ENCODE results near the gene KRTAP3-3. TPM values are rescaled to one million over a fixed set of nuclear protein-coding genes. Genes with fewer than 3 reads are reported as not detected.

Gene KRTAP3-3
- total and polyA plus RNA-seq, 2 donors (not counting 1 experiment from before 2014, with no cell fraction given) = not detected

GRCh38 chr17:40944531-40944930 lies 49.4 kb downstream of the KRTAP3-3 start:
- Histone ChIP-seq H2AFZ (ENCODE audit: low read length) (no peak overlapping the region), H3K9me3 (ENCODE audit: control insufficient read depth, insufficient read depth, low read depth, low read length) (no peaks in the 10 kb centered on the region), H3K79me2 (ENCODE audit: control insufficient read depth, insufficient read depth, low read length) (no peaks in the 10 kb centered on the region), H3K4me1 (ENCODE audit: control insufficient read depth, extremely low read depth, insufficient read depth, low read length) (no peaks in the 10 kb centered on the region), H3K4me2 (ENCODE audit: extremely low read depth, insufficient read depth, low read length) (no peak overlapping the region), H3K27ac (ENCODE audit: insufficient read depth, low read length) (no peak overlapping the region), H3K9ac (ENCODE audit: insufficient read depth, low read length) (no peak overlapping the region), H3K36me3 (ENCODE audit: control insufficient read depth, insufficient read depth, low read length) (no peaks in the 10 kb centered on the region), H4K20me1 (ENCODE audit: control insufficient read depth, extremely low read depth, insufficient read depth, low read length) (no peaks in the 10 kb centered on the region), H3K4me3 (replicated peaks in 1 of 4; ENCODE audit: control extremely low read depth in 1 of 4, insufficient read depth in 1 of 4, low read depth in 3 of 4, low read length in 4 of 4) (no peak overlapping the region), H3K27me3 (ENCODE audit: control insufficient read depth, insufficient read depth, low read length) (no peaks in the 10 kb centered on the region)
- no peak for DNase-seq (ENCODE audit: low read depth in 2 of 2)
- TF ChIP-seq EZH2 (IDR thresholded peaks at IDR 0.05; ENCODE audit: low read length, missing control alignments) (no peak), CTCF (conservative IDR thresholded peaks at IDR 0.05 in 1 of 2, IDR thresholded peaks at IDR 0.05 in 1 of 2; ENCODE audit: low read depth in 1 of 2, low read length in 2 of 2) (no peak)

Other genes with a start within 250 kb of the KRTAP3-3 start
Only the 30 nearest of the 36 such genes appear.
- gene KRT28, start 194.2 kb downstream of the KRTAP3-3 start, total RNA-seq = not detected in 2 replicates
- not detected in 2 replicates for gene KRT28, start 194.2 kb downstream of the KRTAP3-3 start, polyA plus RNA-seq
- gene KRT10, start 171.6 kb downstream of the KRTAP3-3 start, total RNA-seq = 4.1 TPM in 2 replicates
- 26.9 and 45.8 TPM in 2 replicates for gene KRT10, start 171.6 kb downstream of the KRTAP3-3 start, polyA plus RNA-seq
- gene KRT12, start 126.9 kb downstream of the KRTAP3-3 start, total RNA-seq = not detected in 2 replicates
- gene KRT12, start 126.9 kb downstream of the KRTAP3-3 start, polyA plus RNA-seq = not detected in 2 replicates
- gene KRT20, start 108.9 kb downstream of the KRTAP3-3 start, total RNA-seq = not detected in 2 replicates
- not detected in 2 replicates for gene KRT20, start 108.9 kb downstream of the KRTAP3-3 start, polyA plus RNA-seq
- not detected in 2 replicates for gene KRT23, start 56.5 kb downstream of the KRTAP3-3 start, total RNA-seq
- 0.11 and 0.17 TPM in 2 replicates for gene KRT23, start 56.5 kb downstream of the KRTAP3-3 start, polyA plus RNA-seq
- 0.26 and 0.33 TPM in 2 replicates for gene KRT39, start 27.2 kb downstream of the KRTAP3-3 start, total RNA-seq
- gene KRT39, start 27.2 kb downstream of the KRTAP3-3 start, polyA plus RNA-seq = 0.19 and 0.22 TPM in 2 replicates
- gene KRT40, start 9.8 kb downstream of the KRTAP3-3 start, total RNA-seq = not detected in 2 replicates
- 0.03 and 0.05 TPM in 2 replicates for gene KRT40, start 9.8 kb downstream of the KRTAP3-3 start, polyA plus RNA-seq
- not detected in 2 replicates for gene KRTAP3-2, start 5.7 kb upstream of the KRTAP3-3 start, total RNA-seq
- gene KRTAP3-2, start 5.7 kb upstream of the KRTAP3-3 start, polyA plus RNA-seq = not detected in 2 replicates
- not detected in 2 replicates for gene KRTAP3-1, start 15.0 kb upstream of the KRTAP3-3 start, total RNA-seq
- gene KRTAP3-1, start 15.0 kb upstream of the KRTAP3-3 start, polyA plus RNA-seq = not detected in 2 replicates
- 0.17 TPM in 1 of 2 replicates, not detected in the other for gene KRTAP1-5, start 33.0 kb upstream of the KRTAP3-3 start, total RNA-seq
- 6.2 and 6.3 TPM in 2 replicates for gene KRTAP1-5, start 33.0 kb upstream of the KRTAP3-3 start, polyA plus RNA-seq
- gene KRTAP1-4, start 36.0 kb upstream of the KRTAP3-3 start, total RNA-seq = not detected in 2 replicates
- gene KRTAP1-4, start 36.0 kb upstream of the KRTAP3-3 start, polyA plus RNA-seq = not detected in 2 replicates
- gene KRTAP1-3, start 40.7 kb upstream of the KRTAP3-3 start, total RNA-seq = not detected in 2 replicates
- not detected in 2 replicates for gene KRTAP1-3, start 40.7 kb upstream of the KRTAP3-3 start, polyA plus RNA-seq
- gene KRTAP1-1, start 47.3 kb upstream of the KRTAP3-3 start, total RNA-seq = not detected in 2 replicates
- gene KRTAP1-1, start 47.3 kb upstream of the KRTAP3-3 start, polyA plus RNA-seq = 0.25 and 0.64 TPM in 2 replicates
- gene KRTAP2-1, start 53.2 kb upstream of the KRTAP3-3 start, total RNA-seq = not detected in 2 replicates
- gene KRTAP2-1, start 53.2 kb upstream of the KRTAP3-3 start, polyA plus RNA-seq = not detected in 2 replicates
- not detected in 2 replicates for gene KRTAP2-2, start 61.1 kb upstream of the KRTAP3-3 start, total RNA-seq
- gene KRTAP2-2, start 61.1 kb upstream of the KRTAP3-3 start, polyA plus RNA-seq = not detected in 2 replicates
- not detected in 2 replicates for gene KRTAP2-3, start 66.0 kb upstream of the KRTAP3-3 start, total RNA-seq
- 0.84 and 2.6 TPM in 2 replicates for gene KRTAP2-3, start 66.0 kb upstream of the KRTAP3-3 start, polyA plus RNA-seq
- not detected in 2 replicates for gene KRTAP2-4, start 71.7 kb upstream of the KRTAP3-3 start, total RNA-seq
- not detected in 2 replicates for gene KRTAP2-4, start 71.7 kb upstream of the KRTAP3-3 start, polyA plus RNA-seq
- gene KRTAP4-7, start 90.0 kb upstream of the KRTAP3-3 start, total RNA-seq = not detected in 2 replicates
- not detected in 2 replicates for gene KRTAP4-7, start 90.0 kb upstream of the KRTAP3-3 start, polyA plus RNA-seq
- gene KRTAP4-8, start 104.0 kb upstream of the KRTAP3-3 start, total RNA-seq = not detected in 2 replicates
- not detected in 2 replicates for gene KRTAP4-8, start 104.0 kb upstream of the KRTAP3-3 start, polyA plus RNA-seq
- gene KRTAP4-16, start 108.0 kb upstream of the KRTAP3-3 start, total RNA-seq = not detected in 2 replicates
- gene KRTAP4-16, start 108.0 kb upstream of the KRTAP3-3 start, polyA plus RNA-seq = not detected in 2 replicates
- not detected in 2 replicates for gene KRTAP4-9, start 111.2 kb upstream of the KRTAP3-3 start, total RNA-seq
- gene KRTAP4-9, start 111.2 kb upstream of the KRTAP3-3 start, polyA plus RNA-seq = not detected in 2 replicates
- gene KRTAP4-11, start 124.2 kb upstream of the KRTAP3-3 start, total RNA-seq = not detected in 2 replicates
- gene KRTAP4-11, start 124.2 kb upstream of the KRTAP3-3 start, polyA plus RNA-seq = not detected in 2 replicates
- gene KRTAP4-12, start 130.0 kb upstream of the KRTAP3-3 start, total RNA-seq = not detected in 2 replicates
- gene KRTAP4-12, start 130.0 kb upstream of the KRTAP3-3 start, polyA plus RNA-seq = 0.23 TPM in 1 of 2 replicates, not detected in the other
- not detected in 2 replicates for gene KRTAP4-6, start 146.4 kb upstream of the KRTAP3-3 start, total RNA-seq
- not detected in 2 replicates for gene KRTAP4-6, start 146.4 kb upstream of the KRTAP3-3 start, polyA plus RNA-seq
- gene KRTAP4-5, start 155.7 kb upstream of the KRTAP3-3 start, total RNA-seq = not detected in 2 replicates
- not detected in 2 replicates for gene KRTAP4-5, start 155.7 kb upstream of the KRTAP3-3 start, polyA plus RNA-seq
- not detected in 2 replicates for gene KRTAP4-4, start 166.6 kb upstream of the KRTAP3-3 start, total RNA-seq
- not detected in 2 replicates for gene KRTAP4-4, start 166.6 kb upstream of the KRTAP3-3 start, polyA plus RNA-seq
- gene KRTAP4-3, start 174.1 kb upstream of the KRTAP3-3 start, total RNA-seq = not detected in 2 replicates
- gene KRTAP4-3, start 174.1 kb upstream of the KRTAP3-3 start, polyA plus RNA-seq = not detected in 2 replicates
- not detected in 2 replicates for gene KRTAP4-2, start 184.1 kb upstream of the KRTAP3-3 start, total RNA-seq
- gene KRTAP4-2, start 184.1 kb upstream of the KRTAP3-3 start, polyA plus RNA-seq = not detected in 2 replicates
- gene KRTAP4-1, start 190.7 kb upstream of the KRTAP3-3 start, total RNA-seq = not detected in 2 replicates
- not detected in 2 replicates for gene KRTAP4-1, start 190.7 kb upstream of the KRTAP3-3 start, polyA plus RNA-seq
- not detected in 2 replicates for gene KRTAP9-1, start 195.7 kb upstream of the KRTAP3-3 start, total RNA-seq
- gene KRTAP9-1, start 195.7 kb upstream of the KRTAP3-3 start, polyA plus RNA-seq = not detected in 2 replicates

Measured in fibroblast of lung (primary cell).